Measurements from ENCODE around the gene IRX2.

IRX2 gene

DNA sequence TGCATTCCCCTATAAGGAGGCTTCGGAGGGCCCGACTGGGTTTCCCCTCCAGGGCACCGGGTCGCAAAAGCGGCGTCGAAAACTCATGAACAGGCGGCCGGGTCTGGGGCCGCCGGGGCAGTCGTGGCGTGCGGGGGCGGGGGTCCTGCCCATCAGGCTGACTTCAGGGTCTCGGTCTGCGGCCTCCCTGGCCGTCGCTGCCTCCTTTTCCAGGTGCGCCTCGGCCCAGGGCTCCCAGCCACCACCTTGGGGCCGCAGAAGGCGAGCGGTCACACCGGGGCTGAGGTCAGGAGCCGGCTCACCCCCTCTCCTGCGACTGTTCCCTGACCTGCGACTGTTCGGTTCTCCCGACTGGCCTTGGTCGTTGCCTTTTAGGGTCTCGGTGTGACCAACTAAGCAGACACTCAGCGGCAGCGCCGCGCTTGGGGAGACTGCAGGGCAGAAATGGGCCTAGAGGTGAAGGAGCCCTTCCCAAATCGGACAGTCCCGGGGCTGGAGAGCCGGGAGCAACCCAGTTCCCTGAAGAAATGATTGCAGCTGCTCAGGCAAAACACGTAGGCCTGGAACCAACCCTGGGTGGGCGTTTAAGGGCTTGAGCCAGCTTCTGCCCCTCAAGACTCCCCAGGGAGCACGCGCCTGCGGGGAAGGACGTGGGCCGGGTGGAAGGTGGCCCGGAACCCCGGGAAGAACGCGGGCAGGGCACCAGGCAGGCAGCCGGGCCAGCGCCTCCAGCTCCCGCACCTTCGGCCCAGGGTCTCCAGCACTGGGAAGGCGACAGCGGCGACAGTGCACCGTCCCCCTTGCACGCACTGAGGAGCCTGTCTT, 11.2 kb downstream of the IRX2 start:
- no peak for FAIRE-seq

- no peak for FAIRE-seq
Measured at GRCh38 chr5:2739360-2740050, 12.0 kb downstream of the IRX2 start.

DNA sequence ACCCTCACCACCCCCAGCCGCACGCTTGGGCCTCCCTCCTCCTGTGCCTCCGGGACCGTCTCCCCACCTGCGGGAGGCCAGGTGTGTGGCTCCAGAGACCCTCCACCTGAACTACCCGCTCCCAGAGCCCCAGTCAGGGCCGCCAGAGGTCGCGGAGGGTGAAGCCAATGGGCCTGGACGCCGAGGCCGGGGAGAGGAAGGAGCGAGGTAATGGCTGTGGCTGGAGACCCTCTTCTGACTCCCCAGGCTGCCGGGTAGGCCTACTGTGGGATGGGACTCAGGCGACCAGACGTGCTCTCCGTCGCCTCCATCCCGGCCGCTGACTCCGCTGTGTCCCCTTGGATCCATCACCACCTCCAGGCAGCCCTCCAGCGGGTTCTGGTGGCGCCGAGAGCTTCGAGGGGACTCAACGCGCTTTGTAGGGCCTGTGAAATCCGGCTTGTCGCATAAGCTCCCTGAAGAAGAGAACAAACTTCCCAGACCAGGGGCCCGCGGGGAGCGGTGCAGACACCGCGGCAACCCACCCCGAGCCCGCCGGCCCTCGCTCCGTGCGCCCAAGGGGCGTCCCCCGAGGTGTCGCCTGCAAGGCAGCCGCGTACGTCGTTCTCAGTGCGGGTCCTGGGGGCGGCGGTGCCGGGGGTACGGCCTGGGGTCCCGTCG, 12.6 kb downstream of the IRX2 start:
- no peak for FAIRE-seq

GRCh38 chr5:2738156-2738699, 13.2 kb downstream of the IRX2 start:
- no peak for FAIRE-seq

DNA sequence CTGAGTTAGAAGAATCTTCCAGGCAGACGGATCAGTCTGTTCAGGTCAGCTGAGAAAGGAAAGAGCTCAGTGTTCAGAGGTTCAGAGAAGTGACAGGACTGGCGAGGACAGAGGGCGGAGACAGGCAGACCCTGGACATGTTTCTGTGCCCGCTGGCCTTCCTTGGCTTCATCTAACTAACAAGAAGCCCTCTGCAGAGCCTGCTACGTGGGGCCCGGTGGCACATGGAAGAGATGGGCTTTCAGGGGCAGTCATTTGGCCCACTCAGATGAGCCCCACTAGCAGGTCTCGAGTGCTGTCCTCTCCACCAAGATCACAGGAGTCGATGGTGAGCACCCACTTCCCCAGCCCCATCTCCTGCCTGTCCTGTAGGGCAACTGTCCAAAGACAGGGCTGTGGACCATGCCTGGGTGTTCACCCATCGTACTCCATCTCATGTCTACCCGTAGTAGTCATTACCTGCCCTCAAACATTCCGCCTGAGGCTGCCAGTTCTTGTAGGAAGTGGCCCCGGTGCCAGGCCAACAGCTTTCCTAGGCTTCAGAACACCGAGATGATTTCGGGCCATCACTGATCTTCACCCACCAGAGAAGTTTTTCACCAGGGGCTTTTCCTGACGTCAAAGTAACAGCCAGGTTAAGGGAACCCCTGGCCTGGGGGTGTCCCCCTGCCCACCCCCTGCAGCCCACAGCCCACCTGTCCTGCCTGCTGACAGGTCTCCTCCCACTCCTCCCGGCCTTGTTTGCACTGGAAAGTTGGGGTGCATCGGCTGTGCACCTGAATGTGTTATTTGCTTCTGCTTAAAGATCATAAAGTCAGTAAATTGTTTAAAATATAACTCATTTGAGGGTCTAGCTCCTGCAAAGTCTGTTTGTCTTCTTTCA, 14.0 kb downstream of the IRX2 start:
- FAIRE-seq, result no peak

GRCh38 chr5:2736872-2737271, 14.6 kb downstream of the IRX2 start:
- no peak for FAIRE-seq

DNA sequence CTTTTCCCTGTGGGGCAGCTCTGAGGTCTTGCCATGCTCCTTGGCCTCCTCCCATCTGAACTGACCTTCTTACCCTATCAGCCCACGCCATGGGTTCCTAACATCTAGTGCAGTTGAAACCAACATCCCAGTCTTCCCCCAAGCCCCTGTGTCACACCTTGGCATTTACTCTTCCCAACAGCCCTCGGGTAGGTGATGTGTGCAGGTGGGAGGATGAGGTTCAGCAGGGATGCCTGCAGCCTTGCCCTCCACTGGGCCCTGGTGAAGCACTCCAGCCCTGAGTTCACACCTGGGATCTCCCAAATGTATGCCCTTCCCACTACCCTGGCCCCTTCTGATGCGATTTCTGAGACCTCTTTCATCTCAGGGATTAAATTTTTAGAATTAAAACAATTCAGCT, 15.5 kb downstream of the IRX2 start:
- FAIRE-seq, result no peak

DNA sequence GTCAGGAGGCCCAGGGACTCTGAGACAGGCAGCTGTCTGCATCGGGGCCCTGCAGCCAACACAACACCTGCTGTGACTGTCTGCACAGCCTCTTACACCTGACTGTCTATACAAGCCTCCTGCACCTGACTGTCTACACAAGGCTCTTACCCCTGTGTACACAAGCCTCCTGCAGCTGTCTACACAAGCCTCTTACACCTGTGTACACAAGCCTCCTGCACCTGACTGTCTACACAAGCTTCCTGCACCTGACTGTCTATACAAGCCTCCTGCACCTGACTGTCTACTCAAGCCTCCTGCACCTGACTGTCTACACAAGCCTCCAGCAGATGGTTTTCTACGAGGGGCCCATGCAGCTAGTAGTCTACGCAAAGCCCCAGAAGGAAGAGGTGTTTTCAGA, 18.6 kb downstream of the IRX2 start:
- no peak for FAIRE-seq

DNA sequence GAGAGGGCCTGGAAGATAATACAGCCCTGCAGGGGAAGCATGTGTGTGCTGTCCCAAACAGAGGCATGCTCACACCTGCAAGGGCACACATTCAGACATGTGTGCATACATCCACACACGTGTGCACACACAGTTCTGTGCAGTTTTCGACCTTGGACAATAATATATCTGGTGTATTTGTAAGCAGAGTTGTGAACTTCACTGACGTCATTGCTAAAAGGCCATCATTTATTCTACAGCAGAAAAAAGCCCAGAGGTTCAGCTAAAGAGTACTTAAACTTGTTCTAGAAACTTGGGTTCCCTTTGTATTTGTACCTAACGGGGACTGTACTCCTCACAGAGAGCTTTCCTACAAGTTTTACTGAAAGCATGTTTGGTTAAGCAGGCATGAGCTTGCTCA, 19.5 kb downstream of the IRX2 start:
- no peak for FAIRE-seq

DNA sequence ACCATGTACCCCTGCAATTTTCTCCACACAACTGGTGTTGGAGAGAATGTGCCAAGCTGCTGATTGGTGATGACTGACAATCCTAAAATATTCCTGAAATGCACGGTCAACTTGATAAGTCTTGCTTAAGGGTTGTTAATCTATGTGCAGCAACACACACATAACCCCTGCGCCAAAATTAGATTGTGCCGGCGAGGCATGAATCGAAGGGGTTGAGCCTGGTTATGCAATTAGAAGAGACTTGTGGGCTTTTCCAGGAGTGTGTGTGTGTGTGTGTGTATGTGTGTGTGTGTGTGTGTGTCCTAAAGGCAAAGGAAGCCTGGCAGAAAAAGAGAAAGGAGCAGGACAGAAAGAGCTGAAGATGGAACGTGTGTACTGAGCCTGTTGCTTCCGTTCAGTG, 22.3 kb downstream of the IRX2 start:
- FAIRE-seq, result no peak

DNA sequence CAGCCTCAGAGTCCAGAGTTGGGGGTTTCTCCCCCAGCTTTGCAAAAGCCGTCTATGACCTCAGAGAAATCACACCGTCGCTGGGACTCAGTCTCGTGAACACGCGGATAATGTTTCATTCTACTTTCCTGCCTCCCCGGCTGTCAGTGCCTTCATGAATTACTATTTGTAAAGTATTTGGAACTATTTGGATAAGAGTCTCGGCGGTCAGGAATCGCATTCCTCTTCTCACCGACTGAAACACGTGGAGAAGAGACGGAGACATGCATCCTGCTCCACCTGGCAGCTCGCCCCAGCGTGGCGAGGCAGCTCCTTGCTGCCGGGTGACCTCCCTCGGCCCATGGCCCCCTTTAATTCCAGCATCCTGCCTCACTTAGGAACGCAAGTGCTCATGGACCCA, 23.9 kb downstream of the IRX2 start:
- no peak for FAIRE-seq

- no peak for FAIRE-seq
Measured at GRCh38 chr5:2725980-2726765, 25.3 kb downstream of the IRX2 start.

DNA sequence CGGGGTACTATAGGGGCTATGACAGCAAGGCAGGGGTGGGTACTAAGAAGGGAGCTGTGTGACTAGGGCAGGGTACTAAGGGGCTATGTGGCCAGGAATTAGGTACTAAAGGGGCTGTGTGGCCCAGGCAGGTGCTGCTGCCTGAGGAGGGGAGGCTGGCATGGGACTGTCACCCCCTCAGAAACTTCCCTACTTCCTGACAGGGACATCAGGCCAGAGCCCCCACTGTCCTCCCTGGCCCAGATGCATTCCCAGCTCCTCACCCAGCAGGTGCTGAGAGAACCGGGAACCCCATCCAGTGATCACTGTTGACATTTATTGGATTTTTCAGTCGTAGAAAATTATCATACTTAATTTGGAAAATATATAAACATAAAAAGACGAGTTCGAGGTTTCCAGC, 26.6 kb downstream of the IRX2 start:
- FAIRE-seq, result no peak

DNA sequence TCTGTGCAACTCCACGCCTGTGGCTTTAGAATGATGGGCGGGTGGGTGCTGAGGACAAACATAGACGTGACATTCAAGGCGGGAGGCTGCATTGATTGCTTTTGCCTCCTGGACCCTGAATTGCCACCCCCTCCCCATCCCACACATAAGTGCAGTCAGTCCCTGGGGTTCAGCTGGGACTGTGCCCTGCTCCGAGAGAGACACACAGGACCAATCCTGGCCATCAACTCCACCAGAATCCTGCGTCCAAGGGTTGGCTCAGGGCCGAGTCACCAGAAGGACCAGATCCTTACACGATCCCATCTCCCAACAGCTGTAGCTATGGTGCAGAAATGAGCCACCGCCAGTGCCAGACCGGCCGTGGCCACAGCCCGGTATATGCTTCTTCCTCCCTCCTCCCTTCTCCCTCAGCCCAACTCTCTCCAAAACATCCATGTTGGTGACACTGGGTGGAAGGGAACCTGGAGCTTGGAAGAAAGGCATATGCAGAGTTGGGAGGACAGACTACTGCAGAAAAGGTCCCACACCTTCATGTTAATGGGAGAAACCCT, 27.4 kb downstream of the IRX2 start:
- FAIRE-seq, result no peak

GRCh38 chr5:2722901-2723300, 28.6 kb downstream of the IRX2 start:
- FAIRE-seq, result no peak

- FAIRE-seq, result no peak
Measured at GRCh38 chr5:2721385-2722138, 29.9 kb downstream of the IRX2 start.

DNA sequence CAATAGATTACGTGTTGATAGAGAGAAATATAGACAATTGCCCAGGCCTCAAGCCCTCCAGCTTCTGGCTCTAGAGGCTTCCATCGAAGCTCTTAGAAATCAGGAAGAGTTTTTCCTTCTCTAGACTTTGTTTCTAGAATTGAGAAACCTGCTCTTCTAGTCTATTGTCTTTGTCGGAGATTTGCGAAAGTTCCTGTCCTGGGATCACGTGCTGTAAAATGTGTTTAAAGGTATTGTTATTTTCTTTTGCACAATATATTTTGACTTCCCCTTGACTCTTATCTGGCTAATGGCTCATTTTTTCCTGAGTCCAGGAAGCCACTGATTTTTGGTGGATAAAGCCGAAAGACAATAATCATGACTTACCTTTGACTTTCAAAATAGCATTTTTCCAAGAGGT, 32.1 kb downstream of the IRX2 start:
- FAIRE-seq, result no peak

- no peak for FAIRE-seq
Measured at GRCh38 chr5:2718115-2718514, 33.4 kb downstream of the IRX2 start.

- FAIRE-seq, result no peak
Measured at GRCh38 chr5:2715856-2716255, 35.6 kb downstream of the IRX2 start.

DNA sequence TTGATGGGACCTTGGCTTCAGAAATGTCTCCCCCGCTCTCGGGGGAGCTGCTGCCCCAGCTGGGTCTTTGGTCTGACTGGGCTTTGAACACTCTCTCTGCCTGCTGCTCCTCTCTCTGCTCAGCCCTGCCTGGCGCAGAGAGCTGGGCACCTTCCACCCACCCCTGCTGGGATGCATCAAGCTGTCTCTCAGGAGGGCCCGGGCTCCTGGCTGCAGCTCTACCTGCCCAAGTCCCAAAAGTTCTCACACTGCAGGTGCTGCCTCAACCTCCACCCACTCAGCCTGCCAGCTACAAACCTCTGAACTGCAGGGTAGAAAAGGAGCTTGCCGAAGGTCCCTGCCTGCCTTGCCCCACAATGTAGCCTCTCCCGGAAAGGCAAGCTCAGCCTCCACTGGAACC, 36.7 kb downstream of the IRX2 start:
- FAIRE-seq, result no peak

DNA sequence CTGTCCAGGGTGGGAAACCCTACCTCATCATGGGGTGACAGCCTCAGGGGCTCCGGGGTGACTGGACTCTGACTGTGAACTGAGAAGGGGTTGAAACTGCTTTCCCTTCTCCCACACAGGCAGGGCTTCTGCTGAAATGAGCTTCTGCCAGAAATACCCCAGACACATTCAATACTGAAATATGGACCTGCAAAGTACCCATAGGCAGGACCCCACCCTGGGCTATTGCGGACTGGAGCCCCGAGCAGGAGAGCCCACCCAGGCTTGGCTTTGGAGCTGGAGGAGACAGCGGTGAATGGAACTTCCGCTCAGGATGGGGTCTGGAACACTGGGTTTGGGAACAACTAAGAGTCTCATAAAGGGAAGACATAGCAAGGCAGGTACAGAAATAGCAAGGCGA, 37.5 kb downstream of the IRX2 start:
- FAIRE-seq, result no peak

Data from TTC549 (cell line).